Keratinocyte (primary cell): ENCODE measurements around the gene GRIK4. TPM values are rescaled to one million over a fixed set of nuclear protein-coding genes. Genes with fewer than 3 reads are reported as not detected.

Source experiments
- DNase-seq: peaks from one replicate; pipeline ENCODE4 v3.0.0-alpha.2; 2011; ENCODE audit warnings: low read depth, missing footprints, low spot score
- FAIRE-seq: peaks from 2 replicates; lab custom pipeline; 2011; peaks lifted over from hg19 to GRCh38; lab: Jason Lieb, UNC
- H2AFZ ChIP-seq: 2 replicates; pipeline ENCODE4 v1.6.0; 2012; ENCODE audit warnings: low read length, control low read depth, inconsistent platforms; ENCODE audit not compliant: control insufficient read depth
- H3K27ac ChIP-seq: 2 replicates; pipeline ENCODE4 v1.5.1; 2011; ENCODE audit warnings: low read length; ENCODE audit not compliant: control insufficient read depth, insufficient read depth
- H3K27me3 ChIP-seq: 3 replicates; pipeline ENCODE4 v1.6.0; 2011; ENCODE audit warnings: low read length; ENCODE audit not compliant: control insufficient read depth, insufficient read depth; ENCODE audit errors: extremely low read depth
- H3K36me3 ChIP-seq, 2 experiments: 2 replicates in 1 of 2; 3 replicates in 1 of 2; pipeline ENCODE4 v1.5.1; 2011; ENCODE audit warnings: low read length in 2 of 2, mild to moderate bottlenecking in 1 of 2; ENCODE audit not compliant: control insufficient read depth in 2 of 2, insufficient read depth in 2 of 2; ENCODE audit errors: extremely low read depth in 1 of 2
- H3K4me1 ChIP-seq: 3 replicates; pipeline ENCODE4 v1.5.1; 2011; ENCODE audit warnings: low read length; ENCODE audit not compliant: control insufficient read depth, insufficient read depth; ENCODE audit errors: extremely low read depth
- H3K4me2 ChIP-seq: 3 replicates; pipeline ENCODE4 v1.6.0; 2011; ENCODE audit warnings: low read depth, low read length; ENCODE audit not compliant: control insufficient read depth, insufficient read depth; ENCODE audit errors: extremely low read depth
- H3K4me3 ChIP-seq, 3 experiments: fragments of 200-600 bp in 1 of 3; sonication (generic) in 1 of 3; 2 replicates in 2 of 3; 3 replicates in 1 of 3; pipeline ENCODE4 v1.5.1; 2011 to 2016; ENCODE audit warnings: low read length in 3 of 3, mild to moderate bottlenecking in 3 of 3, control low read depth in 2 of 3, inconsistent platforms in 1 of 3, low read depth in 1 of 3, mixed read lengths in 1 of 3, mixed run types in 1 of 3, moderate library complexity in 1 of 3; ENCODE audit not compliant: control insufficient read depth in 2 of 3, insufficient read depth in 2 of 3; ENCODE audit errors: extremely low read depth in 1 of 3
- H3K79me2 ChIP-seq: 2 replicates; pipeline ENCODE4 v1.6.0; 2012; ENCODE audit warnings: low read length; ENCODE audit not compliant: control insufficient read depth, insufficient read depth
- H3K9ac ChIP-seq: 3 replicates; pipeline ENCODE4 v1.6.0; 2011; ENCODE audit warnings: low read length; ENCODE audit not compliant: control insufficient read depth, insufficient read depth; ENCODE audit errors: extremely low read depth
- H3K9me1 ChIP-seq: 3 replicates; pipeline ENCODE4 v1.6.0; 2011; ENCODE audit warnings: low read length; ENCODE audit not compliant: control insufficient read depth, insufficient read depth; ENCODE audit errors: extremely low read depth
- H3K9me3 ChIP-seq: 2 replicates; pipeline ENCODE4 v1.5.1; 2012; ENCODE audit warnings: low read depth, low read length; ENCODE audit not compliant: control insufficient read depth
- H4K20me1 ChIP-seq: 3 replicates; pipeline ENCODE4 v1.6.0; 2011; ENCODE audit warnings: low read length; ENCODE audit not compliant: control insufficient read depth, insufficient read depth; ENCODE audit errors: extremely low read depth
- EZH2 ChIP-seq: IDR thresholded peaks from one replicate; pipeline ENCODE4 v1.6.1; 2012; ENCODE audit warnings: inconsistent platforms, mild to moderate bottlenecking, low read length, moderate library complexity
- dilution Hi-C: fragments of 300-500 bp; cut with MboI; formaldehyde crosslinking; loops from one replicate; pipeline ENCODE4 v1.7.0; 2020; ENCODE audit warnings: low sequenced_read_pairs; ENCODE audit not compliant: extremely low pct_ligation_motif_present
- polyA plus RNA-seq, 5 experiments: library from polyadenylated mRNA; depleted of rRNA in 3 of 5; stranded (reverse) in 3 of 5; stranded (forward) in 1 of 5; unstranded in 1 of 5; fragments of >200 nt; gene quantifications; 1 replicate in 1 of 5; 2 replicates in 3 of 5; 3 replicates in 1 of 5; pipeline versions ENCODE4 v1.2.1 to v1.2.3, GENCODE V29; 2011 to 2012; ENCODE audit warnings: missing spikeins in 2 of 5, low read depth in 1 of 5, low replicate concordance in 1 of 5
- TF ChIP-seq, protein P1 (sequence below), 3 experiments: IDR thresholded peaks in 1 of 3; conservative IDR thresholded peaks in 1 of 3; optimal IDR thresholded peaks in 1 of 3; 2 replicates in 2 of 3; 3 replicates in 1 of 3; pipeline versions ENCODE3 to v1.5.1; 2011; ENCODE audit warnings: low read length in 3 of 3, mild to moderate bottlenecking in 3 of 3, moderate library complexity in 2 of 3, control low read depth in 1 of 3, inconsistent platforms in 1 of 3; ENCODE audit not compliant: insufficient read depth in 2 of 3; ENCODE audit errors: extremely low read depth in 1 of 3

Gene GRIK4
- polyA plus RNA-seq, 1 donor (not counting 4 experiments of a cell fraction or from before 2014, with no cell fraction given), result not detected

DNA sequence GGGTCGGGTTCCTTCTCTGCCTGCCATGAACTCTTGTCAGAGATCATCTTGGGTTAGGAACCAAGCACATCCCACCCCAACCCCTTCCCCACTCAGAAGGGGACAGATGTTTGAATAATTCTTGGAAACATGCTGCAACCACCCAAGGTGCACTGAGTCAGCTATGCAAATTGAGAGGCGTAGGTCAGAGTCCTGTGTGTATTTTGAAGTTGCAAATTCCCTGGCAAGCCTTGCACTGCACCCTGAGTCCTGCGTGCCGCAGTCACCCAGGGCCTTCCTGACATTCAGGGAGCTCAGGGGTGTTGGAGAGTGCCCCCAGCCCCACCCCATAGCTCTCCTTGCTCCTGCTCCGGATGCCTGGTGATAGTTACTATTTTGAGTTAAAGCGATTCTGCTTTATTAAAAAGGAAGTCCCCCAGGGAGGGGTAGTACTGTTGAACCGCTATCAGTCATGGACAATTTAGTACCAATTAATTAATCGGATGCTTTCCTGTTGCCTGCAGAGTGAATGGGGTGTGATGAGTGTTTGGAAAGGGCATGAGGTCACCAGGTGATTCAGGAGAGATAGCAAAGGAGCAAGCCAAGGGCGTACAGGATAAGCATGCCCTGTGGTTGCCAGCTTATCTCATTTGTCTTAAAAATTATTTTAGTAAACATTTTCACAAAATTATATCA lies 123.7 kb downstream of the GRIK4 start:
- no peaks in the 10 kb centered on the region for H3K9me1 ChIP-seq
- H2AFZ ChIP-seq, result no peak overlapping the region
- FAIRE-seq, result no peak
- no peaks in the 10 kb centered on the region for H3K79me2 ChIP-seq
- no peak overlapping the region for H3K4me2 ChIP-seq
- H3K9me3 ChIP-seq, result no peaks in the 10 kb centered on the region
- H3K27ac ChIP-seq, result no peak overlapping the region
- dilution Hi-C loops, result no loop called here
- TF ChIP-seq EZH2, result no peak
- TF ChIP-seq, protein P1, sequence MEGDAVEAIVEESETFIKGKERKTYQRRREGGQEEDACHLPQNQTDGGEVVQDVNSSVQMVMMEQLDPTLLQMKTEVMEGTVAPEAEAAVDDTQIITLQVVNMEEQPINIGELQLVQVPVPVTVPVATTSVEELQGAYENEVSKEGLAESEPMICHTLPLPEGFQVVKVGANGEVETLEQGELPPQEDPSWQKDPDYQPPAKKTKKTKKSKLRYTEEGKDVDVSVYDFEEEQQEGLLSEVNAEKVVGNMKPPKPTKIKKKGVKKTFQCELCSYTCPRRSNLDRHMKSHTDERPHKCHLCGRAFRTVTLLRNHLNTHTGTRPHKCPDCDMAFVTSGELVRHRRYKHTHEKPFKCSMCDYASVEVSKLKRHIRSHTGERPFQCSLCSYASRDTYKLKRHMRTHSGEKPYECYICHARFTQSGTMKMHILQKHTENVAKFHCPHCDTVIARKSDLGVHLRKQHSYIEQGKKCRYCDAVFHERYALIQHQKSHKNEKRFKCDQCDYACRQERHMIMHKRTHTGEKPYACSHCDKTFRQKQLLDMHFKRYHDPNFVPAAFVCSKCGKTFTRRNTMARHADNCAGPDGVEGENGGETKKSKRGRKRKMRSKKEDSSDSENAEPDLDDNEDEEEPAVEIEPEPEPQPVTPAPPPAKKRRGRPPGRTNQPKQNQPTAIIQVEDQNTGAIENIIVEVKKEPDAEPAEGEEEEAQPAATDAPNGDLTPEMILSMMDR (optimal IDR thresholded peaks at IDR 0.05 in 1 of 3, IDR thresholded peaks at IDR 0.05 in 1 of 3, conservative IDR thresholded peaks at IDR 0.05 in 1 of 3; ENCODE audit: extremely low read depth in 1 of 3, insufficient read depth in 2 of 3, low read length in 3 of 3), result no peak
- H3K4me3 ChIP-seq, result no peak overlapping the region
- no peaks in the 10 kb centered on the region for H4K20me1 ChIP-seq
- H3K4me1 ChIP-seq, result no peaks in the 10 kb centered on the region
- H3K36me3 ChIP-seq, result no peaks in the 10 kb centered on the region
- DNase-seq, result no peak
- no peak overlapping the region for H3K9ac ChIP-seq
- H3K27me3 ChIP-seq, result peaks cover 28% of the 10 kb centered on the region

DNA sequence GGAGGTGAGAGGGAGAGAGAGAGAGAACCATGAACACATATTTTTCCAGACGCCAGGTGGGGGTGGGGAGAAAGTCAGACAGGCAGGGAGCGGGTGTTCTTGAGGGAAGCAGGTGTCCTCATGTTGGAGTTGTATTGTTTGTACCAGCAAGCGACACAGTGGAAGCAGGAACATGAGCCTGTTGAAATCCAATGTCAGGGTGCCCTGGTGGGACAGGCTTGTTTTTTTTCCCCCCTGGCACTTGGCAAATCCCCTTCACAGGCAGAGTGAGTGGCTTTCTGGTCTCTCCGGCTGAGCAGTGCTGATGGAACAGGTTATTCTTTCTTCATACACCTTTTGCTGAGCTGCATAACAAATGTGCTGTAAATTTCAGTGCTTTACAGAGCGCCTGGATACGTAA lies 125.6 kb downstream of the GRIK4 start:
- dilution Hi-C loops, result no loop called here
- no peaks in the 10 kb centered on the region for H3K79me2 ChIP-seq
- no peak overlapping the region for H2AFZ ChIP-seq
- H3K4me3 ChIP-seq, result no peak overlapping the region
- H3K27me3 ChIP-seq, result peaks cover 33% of the 10 kb centered on the region
- H3K9me3 ChIP-seq, result no peaks in the 10 kb centered on the region
- no peak overlapping the region for H3K27ac ChIP-seq
- DNase-seq (no peak), FAIRE-seq (no peak)
- H3K4me2 ChIP-seq, result no peak overlapping the region
- H3K9ac ChIP-seq, result no peak overlapping the region
- TF ChIP-seq EZH2, result no peak
- H4K20me1 ChIP-seq, result no peaks in the 10 kb centered on the region
- H3K9me1 ChIP-seq, result no peaks in the 10 kb centered on the region
- no peaks in the 10 kb centered on the region for H3K4me1 ChIP-seq
- no peaks in the 10 kb centered on the region for H3K36me3 ChIP-seq
